Nephron progenitor cell (in vitro differentiated cells): ENCODE measurements around the gene GHRL.
A peak's percentile ranks its signal among the peaks of the same experiment; 100 is the strongest.
"Not testable (repeated sequence)": the region's sequence is repeated elsewhere in the genome, so short reads cannot be mapped to it uniquely, and the experiment has no call there.

Source experiments
- DNase-seq: peaks from one replicate; pipeline ENCODE4 v3.0.0; 2021
- H3K27ac Mint-ChIP-seq: 2 replicates; pipeline ENCODE4 v1.8.0; 2021; ENCODE audit warnings: mild to moderate bottlenecking, moderate library complexity, mixed read lengths
- H3K27me3 Mint-ChIP-seq: 2 replicates; pipeline ENCODE4 v1.8.0; 2021; ENCODE audit warnings: mild to moderate bottlenecking, low read depth, mixed read lengths; ENCODE audit not compliant: poor library complexity
- H3K36me3 Mint-ChIP-seq: 2 replicates; pipeline ENCODE4 v1.8.0; 2021; ENCODE audit warnings: low read depth, mixed read lengths
- H3K4me1 Mint-ChIP-seq: 2 replicates; pipeline ENCODE4 v1.8.0; 2021; ENCODE audit warnings: mixed read lengths
- H3K4me3 Mint-ChIP-seq: 2 replicates; pipeline ENCODE4 v1.8.0; 2021; ENCODE audit warnings: mild to moderate bottlenecking, moderate library complexity, mixed read lengths
- H3K9me3 Mint-ChIP-seq: 2 replicates; pipeline ENCODE4 v1.8.0; 2021; ENCODE audit warnings: mild to moderate bottlenecking, moderate library complexity, mixed read lengths
- CTCF ChIP-seq: fragments of 200-600 bp; sonication (generic); IDR thresholded peaks from 2 replicates; pipeline ENCODE4 v1.5.0; 2021; ENCODE audit warnings: antibody characterized with exemption

Gene GHRL

GRCh38 chr3:10277115-10277625 lies 15.6 kb downstream of the GHRL start:
- DNase-seq: no peak
- no peak for TF ChIP-seq CTCF
- Mint-ChIP-seq H3K4me1 (peaks cover 12% of the 10 kb centered on the region), H3K27me3 (peaks cover 7% of the 10 kb centered on the region), H3K9me3 (no peaks in the 10 kb centered on the region), H3K27ac (peak overlapping the region; percentile 85), H3K4me3 (no peak overlapping the region), H3K36me3 (peaks cover 42% of the 10 kb centered on the region)

DNA sequence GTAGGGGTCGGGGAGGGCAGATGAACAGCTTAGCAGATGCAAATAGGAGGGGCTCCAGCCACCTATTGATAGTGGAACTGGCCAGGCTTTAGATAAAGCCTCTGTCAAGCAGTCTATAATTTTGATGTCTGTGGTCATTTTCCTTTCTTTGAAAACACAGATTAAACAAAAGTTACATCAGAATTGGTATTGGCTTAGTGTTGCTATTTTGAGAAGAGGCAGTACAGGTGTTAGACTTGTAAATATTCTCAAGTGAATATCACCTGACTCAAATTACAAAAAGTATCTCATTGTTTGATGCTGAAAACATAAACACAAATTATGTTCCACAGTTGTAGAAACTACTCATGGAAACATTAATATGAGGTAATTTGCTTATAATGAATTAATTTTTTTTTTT lies 18.1 kb downstream of the GHRL start:
- H3K4me1 Mint-ChIP-seq: peaks cover 10% of the 10 kb centered on the region
- no peak overlapping the region for H3K4me3 Mint-ChIP-seq
- H3K27ac Mint-ChIP-seq: no peak overlapping the region
- peaks cover 7% of the 10 kb centered on the region for H3K27me3 Mint-ChIP-seq
- TF ChIP-seq CTCF: no peak
- DNase-seq: no peak
- peaks cover 47% of the 10 kb centered on the region for H3K36me3 Mint-ChIP-seq
- no peaks in the 10 kb centered on the region for H3K9me3 Mint-ChIP-seq

DNA sequence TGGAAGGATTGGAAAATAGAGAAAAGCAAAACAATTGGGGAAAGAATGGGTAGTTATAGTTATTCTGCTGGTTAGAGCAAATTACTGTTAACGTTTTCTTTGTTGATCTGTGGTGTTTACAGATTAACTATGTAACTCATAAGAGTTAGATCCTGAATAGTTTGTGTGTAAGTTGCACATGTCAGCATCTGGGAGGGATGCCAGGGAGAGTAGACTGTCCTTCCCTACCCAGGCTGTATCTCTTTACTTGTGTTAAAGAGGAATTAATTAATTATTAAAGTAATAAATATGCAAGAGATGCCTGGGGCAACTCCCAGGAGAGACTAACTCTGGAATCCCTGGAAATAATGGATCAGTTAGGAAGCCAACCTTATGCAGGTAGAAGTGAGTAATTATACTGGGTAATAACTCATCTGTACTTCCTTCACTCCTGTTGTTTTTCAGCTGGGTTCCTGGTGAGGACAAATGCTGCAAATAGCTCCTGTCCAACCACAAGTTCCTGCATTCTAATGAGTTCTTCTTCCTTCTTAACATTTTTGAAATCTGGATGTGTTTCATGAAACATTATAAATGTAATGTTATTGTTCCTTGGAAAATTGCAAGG lies 18.9 kb downstream of the GHRL start:
- Mint-ChIP-seq H3K36me3 (peaks cover 49% of the 10 kb centered on the region), H3K27me3 (peaks cover 7% of the 10 kb centered on the region), H3K9me3 (no peaks in the 10 kb centered on the region), H3K27ac (no peak overlapping the region), H3K4me3 (no peak overlapping the region), H3K4me1 (peaks cover 10% of the 10 kb centered on the region)
- no peak for DNase-seq
- no peak for TF ChIP-seq CTCF

GRCh38 chr3:10272977-10273376 lies 19.8 kb downstream of the GHRL start:
- DNase-seq: no peak
- Mint-ChIP-seq H3K36me3 (peaks cover 46% of the 10 kb centered on the region), H3K27ac (no peak overlapping the region), H3K4me1 (peaks cover 10% of the 10 kb centered on the region), H3K9me3 (no peaks in the 10 kb centered on the region), H3K4me3 (no peak overlapping the region), H3K27me3 (peaks cover 6% of the 10 kb centered on the region)
- no peak for TF ChIP-seq CTCF

DNA sequence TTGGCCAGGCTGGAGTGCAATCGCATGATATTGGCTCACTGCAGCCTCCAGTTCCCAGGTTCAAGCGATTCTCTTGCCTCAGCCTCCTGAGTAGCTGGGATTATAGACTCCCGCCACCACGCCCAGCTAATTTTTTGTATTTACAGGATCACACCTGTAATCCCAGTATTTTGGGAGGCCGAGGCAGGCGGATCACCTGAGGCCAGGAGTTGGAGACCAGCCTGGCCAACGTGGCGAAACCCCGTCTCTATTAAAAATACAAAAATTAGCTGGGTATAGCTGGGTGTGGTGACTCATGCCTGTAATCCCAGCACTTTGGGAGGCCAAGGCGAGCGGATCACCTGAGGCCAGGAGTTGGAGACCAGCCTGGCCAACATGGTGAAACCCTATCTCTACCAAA lies 20.3 kb downstream of the GHRL start:
- H3K36me3 Mint-ChIP-seq: peaks cover 43% of the 10 kb centered on the region
- H3K9me3 Mint-ChIP-seq, H3K4me1 Mint-ChIP-seq, DNase-seq, H3K4me3 Mint-ChIP-seq, H3K27ac Mint-ChIP-seq, H3K27me3 Mint-ChIP-seq: not testable (repeated sequence)

- no peak for TF ChIP-seq CTCF
- no peak overlapping the region for H3K27ac Mint-ChIP-seq
- H3K4me3 Mint-ChIP-seq: no peak overlapping the region
- no peaks in the 10 kb centered on the region for H3K9me3 Mint-ChIP-seq
- H3K36me3 Mint-ChIP-seq: peaks cover 55% of the 10 kb centered on the region
- H3K27me3 Mint-ChIP-seq: no peaks in the 10 kb centered on the region
- peaks cover 10% of the 10 kb centered on the region for H3K4me1 Mint-ChIP-seq
- no peak for DNase-seq
Measured at GRCh38 chr3:10269443-10269842, 23.3 kb downstream of the GHRL start.
